GM18909 (cell line): ENCODE measurements around the gene KCNQ1.

Source experiments
- ATAC-seq: cut with Tn5 transposase; IDR thresholded peaks from one replicate; pipeline ENCODE4 v1.9.1; 2021; ENCODE audit warnings: mild to moderate bottlenecking; ENCODE audit not compliant: unreplicated experiment, poor library complexity

Gene KCNQ1

DNA sequence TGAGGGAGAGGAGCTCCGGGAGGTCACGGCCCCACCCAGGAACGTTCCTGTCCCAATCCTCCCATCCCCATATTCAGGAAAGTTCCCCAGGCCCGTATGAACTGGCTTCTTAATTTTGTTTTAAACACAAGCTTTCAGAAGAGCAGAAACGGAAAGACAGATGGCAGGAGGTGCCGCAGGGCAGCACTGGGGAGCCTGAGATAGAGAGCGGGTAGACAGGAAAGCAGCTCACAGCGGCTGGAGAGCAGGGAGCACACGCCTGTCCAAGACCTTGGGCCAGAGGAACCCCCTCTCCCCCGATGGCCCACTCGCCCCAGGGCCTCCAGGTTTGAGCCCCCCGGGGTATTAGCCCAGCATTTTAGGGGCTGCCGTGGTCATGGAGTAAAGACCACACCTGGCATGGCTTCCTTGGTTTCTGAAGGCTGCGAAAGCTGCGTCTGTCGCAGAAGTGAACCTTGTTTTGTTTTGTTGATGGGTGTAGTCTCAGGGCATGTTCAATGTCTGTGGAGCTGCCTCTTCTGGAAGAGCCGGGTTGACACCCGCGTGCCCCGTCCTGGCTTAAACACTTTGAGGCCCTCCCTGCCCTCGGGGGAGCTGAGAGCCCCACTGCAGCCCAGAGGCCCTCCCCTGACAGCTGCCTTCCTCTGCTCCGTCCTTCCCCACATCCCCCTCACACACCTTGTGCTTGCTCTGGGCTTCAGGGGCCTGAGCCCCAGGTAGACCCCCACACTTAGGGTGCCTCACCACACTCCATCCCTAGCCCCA lies 272.9 kb downstream of the KCNQ1 start:
- no peak for ATAC-seq

GRCh38 chr11:2718817-2719438 lies 274.1 kb downstream of the KCNQ1 start:
- no peak for ATAC-seq

GRCh38 chr11:2719831-2720590 lies 275.2 kb downstream of the KCNQ1 start:
- ATAC-seq, result no peak

- no peak for ATAC-seq
Measured at GRCh38 chr11:2721210-2721916, 276.6 kb downstream of the KCNQ1 start.

DNA sequence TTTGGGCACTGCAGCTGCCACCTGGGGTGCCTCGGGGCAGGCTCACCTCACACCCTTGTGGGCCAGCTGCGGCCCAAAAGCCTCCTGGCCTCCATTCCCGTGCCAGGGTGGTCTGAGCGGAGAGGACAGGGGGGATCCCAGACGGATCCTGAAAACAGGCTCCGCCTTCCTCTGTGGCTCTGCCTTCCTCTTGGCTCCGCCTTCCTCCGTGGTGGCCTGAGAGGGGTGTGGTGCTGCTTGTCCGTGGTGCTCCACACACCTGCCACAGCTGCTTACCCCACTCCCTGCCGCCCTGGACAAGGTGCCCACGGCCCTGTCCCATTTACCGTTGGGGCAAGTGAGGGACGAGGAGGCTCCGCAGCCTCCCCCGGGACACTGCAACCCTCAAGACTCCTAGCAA lies 278.1 kb downstream of the KCNQ1 start:
- ATAC-seq, result no peak

- no peak for ATAC-seq
Measured at GRCh38 chr11:2724104-2724503, 279.3 kb downstream of the KCNQ1 start.

GRCh38 chr11:2724653-2725367 lies 280.0 kb downstream of the KCNQ1 start:
- ATAC-seq, result no peak

GRCh38 chr11:2725368-2726300 lies 280.8 kb downstream of the KCNQ1 start:
- no peak for ATAC-seq

DNA sequence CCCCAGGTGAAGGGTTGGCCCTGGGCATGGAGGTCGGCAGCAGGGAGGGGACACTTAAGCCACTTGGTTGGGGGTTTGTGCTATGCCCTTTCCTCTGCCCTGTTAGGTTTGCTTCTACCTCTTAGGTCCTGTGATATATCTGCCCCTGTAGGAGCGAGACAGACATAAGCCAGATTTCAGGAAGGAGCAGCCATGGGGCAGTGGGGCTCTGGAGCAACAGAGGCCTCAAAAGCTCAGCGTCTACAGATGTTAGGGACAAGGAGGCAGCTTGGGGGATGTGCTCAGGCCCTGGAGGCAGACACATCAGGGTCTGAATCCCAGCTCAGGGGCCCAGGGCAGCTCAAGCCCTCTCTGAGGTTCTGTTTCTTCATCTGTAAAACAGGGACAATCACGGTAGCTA lies 282.2 kb downstream of the KCNQ1 start:
- no peak for ATAC-seq

- no peak for ATAC-seq
Measured at GRCh38 chr11:2728128-2728662, 283.4 kb downstream of the KCNQ1 start.

- no peak for ATAC-seq
Measured at GRCh38 chr11:2728663-2729332, 284.0 kb downstream of the KCNQ1 start.

GRCh38 chr11:2729841-2730240 lies 285.0 kb downstream of the KCNQ1 start:
- ATAC-seq, result no peak

DNA sequence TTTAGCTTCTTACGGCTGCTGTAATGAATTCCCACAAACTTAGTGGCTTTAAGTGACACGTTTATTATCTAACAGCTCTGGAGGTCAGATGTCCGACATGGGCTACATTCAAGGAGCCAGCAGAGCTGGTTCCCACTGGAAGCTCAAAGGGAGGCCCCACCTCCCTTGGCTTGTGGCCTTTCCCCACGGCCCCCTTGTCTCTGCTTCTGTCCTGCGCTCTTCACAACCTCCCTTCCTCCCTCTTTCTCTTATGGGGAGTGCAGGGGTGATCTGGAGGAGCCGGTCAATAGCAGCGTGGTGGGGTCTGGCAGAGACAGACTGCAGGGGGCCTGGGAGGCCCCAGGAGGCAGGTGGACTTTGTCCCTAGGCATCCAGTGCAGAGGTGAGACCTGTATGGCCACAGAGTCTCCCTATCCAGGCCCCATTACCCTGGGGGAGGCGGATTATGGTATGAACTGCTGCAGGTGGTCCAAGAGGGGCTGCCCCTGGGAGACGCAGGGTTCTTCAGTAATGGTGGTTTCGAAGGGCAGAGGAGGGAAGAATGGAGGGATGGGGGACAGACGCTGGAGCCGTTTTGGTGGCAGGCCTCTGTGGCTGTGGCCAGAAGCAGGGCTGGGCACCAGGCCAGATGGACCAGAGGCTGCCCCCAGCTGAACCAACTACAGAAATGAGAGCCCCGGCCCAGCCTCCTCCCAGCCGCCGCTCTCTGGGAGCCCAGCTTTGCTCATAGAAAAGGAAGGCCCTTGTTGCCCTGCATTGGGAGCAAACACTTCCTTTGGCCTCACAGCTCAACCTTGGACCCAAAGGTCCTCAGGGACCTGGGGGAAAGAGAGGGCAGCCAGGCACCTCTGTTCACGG lies 285.7 kb downstream of the KCNQ1 start:
- no peak for ATAC-seq

DNA sequence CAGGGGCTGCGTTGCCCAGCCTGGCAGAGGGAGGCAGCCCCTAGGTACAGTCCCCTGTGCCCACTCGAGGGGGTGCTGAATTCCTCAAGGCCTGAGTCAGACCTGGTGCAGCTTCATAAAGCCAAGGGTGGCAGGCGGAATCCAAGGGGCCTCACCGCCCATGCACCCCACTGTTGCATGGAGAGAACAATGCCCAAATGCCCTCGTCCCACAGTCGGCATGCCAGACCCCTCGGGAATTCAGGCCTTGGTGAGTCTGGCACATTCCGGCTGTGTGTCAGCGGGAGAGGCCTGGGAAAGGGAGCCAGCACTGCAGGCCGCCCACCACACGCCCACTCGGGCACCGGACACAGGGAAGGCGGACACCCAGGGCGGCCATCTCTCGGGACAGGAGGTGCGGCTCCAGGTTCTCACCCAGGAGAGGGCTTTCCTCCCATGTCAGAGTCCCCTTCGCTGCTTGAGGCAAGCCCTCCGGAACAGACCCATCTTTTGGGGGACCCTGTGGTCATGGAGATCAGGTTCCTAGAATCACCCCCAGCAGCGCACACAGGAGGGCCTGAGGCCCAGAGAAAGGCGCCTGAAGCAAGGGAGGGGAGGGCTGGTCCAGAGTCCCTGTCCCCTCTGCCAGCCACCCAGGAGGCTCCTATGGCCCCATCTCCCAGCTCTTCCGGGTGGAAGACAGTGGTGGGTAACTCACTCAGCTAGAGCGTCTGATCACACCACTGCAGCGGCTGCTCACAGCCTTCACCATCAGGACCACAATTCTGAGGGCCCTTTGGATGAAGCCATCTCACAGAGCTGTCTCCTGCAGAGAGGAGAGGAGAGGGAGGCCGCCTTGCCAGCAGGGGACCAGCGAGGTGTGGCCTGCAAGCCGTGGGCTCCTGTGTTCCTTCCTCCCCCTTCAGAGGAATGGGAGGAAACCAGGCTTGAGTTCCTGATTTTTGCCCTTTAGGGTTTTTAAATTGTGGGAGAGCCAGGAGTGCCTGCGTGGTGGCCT lies 286.6 kb downstream of the KCNQ1 start:
- no peak for ATAC-seq

GRCh38 chr11:2732261-2732939 lies 287.6 kb downstream of the KCNQ1 start:
- no peak for ATAC-seq
